Measurements from ENCODE around the gene SPRR2A. TPM values are rescaled to one million over a fixed set of nuclear protein-coding genes. Genes with fewer than 3 reads are reported as not detected.
"Not testable (repeated sequence)": the region's sequence is repeated elsewhere in the genome, so short reads cannot be mapped to it uniquely, and the experiment has no call there.

SPRR2A gene
- total RNA-seq (2014; rRNA removed; shearing (Covaris generic)), result not detected in 2 replicates

DNA sequence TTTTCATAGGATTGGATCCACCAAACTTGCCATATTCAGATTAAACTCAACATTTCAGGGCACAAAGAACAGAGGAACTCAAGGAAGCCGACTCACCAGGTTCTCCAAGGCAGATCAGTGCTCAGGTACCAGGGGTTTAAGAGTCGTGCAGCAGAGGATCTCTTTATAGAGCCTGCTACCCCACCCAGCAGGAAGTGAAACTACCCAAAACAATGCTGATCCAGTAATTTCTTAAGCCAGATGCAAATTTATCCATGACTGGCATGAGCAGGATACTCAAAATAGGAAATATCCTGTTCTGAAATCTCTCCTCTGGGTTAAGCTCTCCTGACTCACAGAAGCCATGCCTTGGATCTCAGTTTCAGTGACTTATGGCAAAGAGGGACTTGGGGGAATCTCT is at the start of gene SPRR2A:
TSS of gene SPRR2A (minus strand) at position 138 of the 400 bp plus-strand sequence. CDS start 777 bp downstream, outside the sequence.
- no peak for DNase-seq (ENCODE audit: low read depth)

DNA sequence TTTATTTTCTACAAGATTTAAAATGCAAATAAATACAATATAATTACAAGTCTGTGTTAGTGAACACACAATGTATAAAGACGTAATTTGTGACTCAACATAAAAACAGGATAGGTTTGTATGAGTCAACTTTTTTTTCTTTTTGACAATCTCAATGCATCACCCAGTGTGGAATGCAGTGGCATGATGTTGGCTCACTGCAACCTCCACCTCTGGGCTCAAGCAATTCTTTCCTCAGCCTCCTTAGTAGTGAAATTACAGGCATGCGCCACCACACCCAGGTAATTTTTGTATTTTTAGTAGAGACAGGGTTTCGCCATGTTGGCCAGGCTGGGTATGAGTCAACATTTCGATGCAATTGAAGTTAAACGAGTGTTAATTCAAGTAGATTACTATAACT is 42.9 kb upstream of the SPRR2A start:
- DNase-seq (ENCODE audit: low read depth), result peak; percentile 46

DNA sequence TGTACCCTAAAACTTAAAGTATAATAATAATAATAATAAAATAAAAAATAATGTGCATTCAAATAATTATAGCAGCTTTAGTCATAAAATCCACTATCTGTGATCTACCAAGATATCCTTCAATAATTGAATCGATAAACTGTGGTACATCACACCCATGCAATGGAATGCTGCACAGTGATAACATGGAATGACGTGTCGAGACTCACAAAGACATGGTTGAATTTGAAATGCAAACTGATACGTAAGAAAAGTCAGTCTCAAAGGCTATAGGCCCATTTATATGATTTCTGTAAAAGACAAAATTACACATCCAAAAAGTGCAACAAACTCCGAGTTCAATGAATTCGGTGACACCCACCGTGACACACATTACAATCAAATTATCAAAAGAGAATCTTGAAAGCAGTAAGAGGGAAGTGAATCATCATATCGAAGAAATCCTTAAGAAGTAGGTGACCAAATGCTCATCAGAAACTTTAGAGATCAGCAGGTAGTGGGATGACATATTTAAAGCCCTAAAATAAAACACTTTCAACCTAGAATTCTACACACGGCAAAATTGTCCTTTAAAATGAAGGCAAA is 42.2 kb upstream of the SPRR2A start:
- DNase-seq (ENCODE audit: low read depth), result no peak

DNA sequence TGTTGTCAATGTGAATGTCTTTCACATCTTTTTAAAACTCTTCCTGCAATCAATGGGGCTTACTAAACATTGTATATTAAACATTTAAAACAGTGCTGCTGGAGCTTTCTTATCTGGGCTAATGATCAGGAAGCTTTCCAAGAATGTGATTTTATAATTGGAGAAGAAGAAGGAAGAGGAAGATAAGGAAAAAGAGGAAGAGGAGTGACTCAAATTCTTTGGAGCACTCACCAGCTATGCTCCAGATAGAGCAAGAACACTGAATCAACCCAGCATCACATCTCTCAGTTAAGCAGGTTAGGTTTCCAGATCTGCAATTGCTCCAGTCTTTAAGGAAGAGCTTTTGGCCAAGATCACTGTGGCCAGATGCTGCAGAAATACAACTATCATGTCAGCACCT is 38.5 kb upstream of the SPRR2A start:
- DNase-seq (ENCODE audit: low read depth), result no peak

DNA sequence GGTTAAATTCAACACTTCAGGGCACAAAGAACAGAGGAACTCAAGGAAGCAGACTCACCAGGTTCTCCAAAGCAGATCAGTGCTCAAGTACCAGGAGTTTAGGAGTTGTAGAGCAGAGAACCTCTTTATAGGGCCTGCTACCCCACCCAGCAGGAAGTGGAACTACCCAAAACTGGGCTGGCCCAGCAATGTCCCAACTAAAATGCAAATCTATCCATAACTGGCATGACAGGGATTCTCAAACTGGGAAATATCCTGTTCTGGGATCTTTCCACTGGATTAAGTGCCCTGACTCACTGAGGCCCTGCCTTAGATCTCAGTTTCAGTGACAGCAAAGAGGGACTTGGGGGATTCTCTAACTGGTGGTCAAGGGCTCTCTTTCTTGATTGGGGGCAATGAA is 37.1 kb upstream of the SPRR2A start, which contains the start of gene SPRR2E:
TSS of gene SPRR2E (minus strand) at position 101 of the 400 bp plus-strand sequence. CDS start 775 bp downstream, outside the sequence.
- no peak for DNase-seq (ENCODE audit: low read depth)

DNA sequence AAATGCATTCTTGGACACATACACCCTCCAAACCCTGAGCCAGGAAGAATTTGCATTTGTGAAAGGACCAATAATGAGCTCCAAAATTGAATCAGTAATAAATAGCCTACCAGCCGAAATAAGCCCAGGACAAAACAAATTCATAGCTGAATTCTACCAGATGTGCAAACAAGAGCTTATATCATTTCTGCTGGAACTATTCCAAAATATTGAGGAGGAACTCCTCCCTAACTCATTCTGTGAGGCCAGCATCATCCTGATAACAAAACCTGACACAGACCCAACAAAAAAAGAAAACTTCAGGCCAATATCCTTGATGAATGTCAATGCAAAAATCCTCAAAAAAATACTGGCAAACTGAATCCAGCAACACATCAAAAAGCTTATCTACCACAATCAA is 30.3 kb upstream of the SPRR2A start:
- DNase-seq (ENCODE audit: low read depth), result no peak

DNA sequence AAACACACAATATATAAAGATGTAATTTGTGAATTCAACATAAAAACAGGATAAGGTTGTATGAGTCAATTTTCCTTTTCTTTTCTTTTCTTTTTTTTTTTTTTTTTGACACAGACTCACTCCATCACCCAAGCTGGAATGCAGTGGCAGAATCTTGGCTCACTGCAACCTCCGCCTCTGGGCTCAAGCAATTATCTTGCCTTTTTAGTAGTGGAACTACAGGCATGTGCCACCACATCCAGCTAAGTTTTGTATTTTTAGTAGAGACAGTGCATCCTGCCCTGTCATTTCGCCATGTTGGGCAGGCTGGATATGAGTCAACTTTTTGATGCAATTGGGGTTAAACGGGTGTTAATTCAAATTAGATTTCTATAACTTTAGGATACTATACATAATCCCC is 24.4 kb upstream of the SPRR2A start:
- DNase-seq (ENCODE audit: low read depth), result peak; percentile 36

DNA sequence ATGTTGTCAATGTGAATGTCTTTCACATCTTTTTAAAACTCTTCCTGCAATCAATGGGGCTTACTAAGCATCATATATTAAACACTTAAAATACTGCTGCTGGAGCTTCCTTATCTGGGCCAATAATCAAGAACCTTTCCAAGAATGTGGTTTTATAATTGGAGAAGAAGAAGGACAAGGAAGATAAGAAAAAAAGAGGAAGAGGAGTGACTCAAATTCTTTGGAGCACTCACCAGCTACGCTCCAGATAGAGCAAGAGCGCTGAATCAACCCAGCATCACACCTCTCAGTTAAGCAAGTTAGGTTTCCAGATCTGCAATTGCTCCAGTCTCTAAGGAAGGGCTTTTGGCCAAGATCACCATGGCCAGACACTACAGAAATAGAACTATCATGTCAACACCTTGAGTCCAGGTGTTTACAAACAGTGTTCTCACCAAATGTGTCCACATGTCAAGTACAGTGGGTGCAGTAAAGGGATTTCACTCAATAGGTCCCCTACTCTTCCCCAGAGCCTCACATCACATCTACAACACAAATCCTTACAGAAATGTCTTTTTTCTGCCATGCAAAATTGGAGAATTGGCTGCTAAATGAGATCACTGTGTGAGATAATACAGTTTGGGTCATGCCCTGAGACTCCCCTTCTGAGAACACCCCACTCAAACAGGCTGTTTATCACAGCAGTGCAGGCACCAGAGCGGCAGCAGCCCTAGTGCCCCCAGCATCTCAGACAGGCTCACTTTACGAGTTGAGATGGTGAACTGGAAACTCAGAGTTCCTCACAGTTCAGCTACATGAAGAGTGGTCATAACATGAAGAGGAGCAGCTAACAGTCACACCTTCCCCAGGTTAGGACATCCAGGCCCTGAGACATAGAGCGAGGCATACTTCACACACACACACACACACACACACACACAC is 15.8 kb upstream of the SPRR2A start:
- DNase-seq (ENCODE audit: low read depth), result no peak

DNA sequence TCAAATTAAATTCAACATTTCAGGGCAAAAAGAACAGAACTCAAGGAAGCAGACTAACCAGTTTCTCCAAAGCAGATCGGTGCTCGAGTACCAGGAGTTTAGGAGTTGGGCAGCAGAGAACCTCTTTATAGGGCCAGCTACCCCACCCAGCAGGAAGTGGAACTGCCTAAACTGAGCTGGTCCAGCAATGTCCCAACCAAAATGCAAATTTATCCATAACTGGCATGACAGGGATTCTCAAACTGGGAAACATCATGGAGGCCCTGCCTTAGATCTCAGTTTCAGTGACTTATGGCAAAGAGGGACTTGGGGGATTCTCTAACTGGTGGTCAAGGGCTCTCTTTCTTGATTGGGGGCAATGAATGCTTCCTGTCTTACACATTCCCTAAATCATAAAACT is 14.2 kb upstream of the SPRR2A start, which contains the start of gene SPRR2B:
TSS of gene SPRR2B (minus strand) at position 101 of the 400 bp plus-strand sequence. CDS start 772 bp downstream, outside the sequence.
- DNase-seq (ENCODE audit: low read depth), result no peak

DNA sequence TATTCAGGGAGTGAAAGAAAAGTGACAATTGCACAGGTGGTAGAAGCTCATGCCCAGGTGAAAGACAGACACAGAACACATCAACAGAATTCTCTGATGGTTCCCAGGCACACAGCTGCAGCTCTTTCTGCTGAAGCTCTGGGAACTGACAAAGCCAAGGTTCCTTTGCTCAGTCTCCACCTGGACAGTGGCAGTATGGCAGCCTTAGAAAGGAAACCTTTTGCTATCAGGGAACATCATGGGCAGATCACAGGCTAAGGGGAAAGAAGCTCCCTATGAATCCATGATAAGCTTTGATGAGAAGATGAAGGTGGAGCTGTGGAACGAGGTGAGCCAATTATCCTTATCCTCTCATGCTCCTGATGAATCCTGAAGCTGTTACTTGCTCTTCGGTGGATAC is 12.9 kb upstream of the SPRR2A start:
- DNase-seq (ENCODE audit: low read depth), result no peak

DNA sequence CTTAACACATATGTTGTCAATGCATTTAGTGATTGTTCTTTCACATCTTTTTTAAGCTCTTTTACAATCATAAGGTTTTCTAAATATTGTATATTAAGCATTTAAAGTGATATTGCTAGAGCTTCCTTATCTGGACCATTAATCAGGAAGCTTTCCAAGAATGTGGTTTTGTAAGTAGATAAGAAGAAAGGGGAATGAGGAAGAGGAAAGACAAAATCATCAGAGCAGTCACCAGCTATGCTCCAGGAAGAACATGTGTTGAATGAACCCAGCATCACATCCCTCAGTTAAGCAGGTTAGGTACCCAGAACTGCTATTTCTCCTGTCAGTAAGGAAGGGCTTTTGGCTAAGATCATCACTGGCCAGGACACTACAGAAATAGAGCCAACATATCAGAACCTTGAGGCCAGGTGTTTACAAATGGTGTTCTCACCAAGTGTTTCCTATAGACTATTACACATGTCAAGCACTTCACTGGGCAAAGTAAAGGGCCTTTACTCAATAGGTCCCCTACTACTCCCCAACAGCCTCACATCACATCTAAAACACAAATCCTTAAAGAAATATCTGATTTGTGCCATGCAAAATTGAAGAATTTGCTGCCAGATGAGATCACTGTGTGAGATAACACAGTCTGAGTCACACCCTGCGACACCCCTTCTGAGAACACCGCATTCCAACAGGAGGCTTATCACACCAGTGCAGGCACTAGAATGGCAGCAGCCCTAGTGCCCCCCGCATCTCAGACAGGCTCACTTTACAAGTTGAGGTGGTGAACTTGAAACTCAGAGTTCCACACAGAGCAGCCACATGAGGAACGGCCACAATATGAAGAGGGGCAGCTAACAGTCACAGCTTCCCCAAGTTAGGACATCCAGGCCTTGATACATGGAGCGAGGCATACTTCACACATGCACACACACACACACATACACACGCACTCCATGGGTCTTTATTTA is 1.8 kb upstream of the SPRR2A start:
- DNase-seq (ENCODE audit: low read depth), result peak; percentile 1

DNA sequence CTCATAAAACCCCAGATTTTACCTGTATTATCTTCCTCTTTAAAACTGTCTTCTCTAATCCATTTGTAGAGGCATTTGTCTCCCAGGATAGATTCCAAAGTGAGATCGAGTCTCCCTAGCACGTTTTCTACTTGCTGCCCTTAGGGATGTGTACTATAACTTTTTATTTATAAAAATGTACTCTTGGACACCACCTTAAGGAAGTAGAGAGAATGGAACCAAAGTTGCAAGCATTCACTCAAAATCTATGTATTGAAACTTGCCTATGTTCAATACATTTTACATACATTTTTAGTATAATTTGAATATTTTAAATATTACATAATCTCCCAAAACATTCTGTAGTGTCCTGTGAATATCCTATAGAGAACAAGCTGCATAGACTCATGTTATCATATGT is 842 bp upstream of the SPRR2A start:
- no peak for DNase-seq (ENCODE audit: low read depth)

DNA sequence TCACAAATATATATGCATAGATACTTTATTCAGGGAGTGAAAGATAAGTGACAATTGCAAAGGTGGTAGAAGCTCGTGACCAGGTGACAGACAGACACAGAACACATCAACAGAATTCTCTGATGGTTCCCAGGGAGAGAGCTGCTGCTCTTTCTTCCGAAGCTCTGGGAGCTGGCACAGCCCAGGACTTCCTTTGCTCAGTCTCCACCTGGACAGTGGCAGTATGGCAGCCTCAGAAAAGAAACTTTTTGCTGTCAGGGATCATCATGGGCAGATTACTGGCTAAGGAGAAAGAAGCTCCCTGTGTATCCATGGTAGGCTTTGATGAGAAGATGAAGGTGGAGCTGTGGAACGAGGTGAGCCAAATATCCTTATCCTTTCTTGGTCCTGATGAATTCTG is 1.2 kb downstream of the SPRR2A start:
- not testable (repeated sequence) for DNase-seq (ENCODE audit: low read depth)

DNA sequence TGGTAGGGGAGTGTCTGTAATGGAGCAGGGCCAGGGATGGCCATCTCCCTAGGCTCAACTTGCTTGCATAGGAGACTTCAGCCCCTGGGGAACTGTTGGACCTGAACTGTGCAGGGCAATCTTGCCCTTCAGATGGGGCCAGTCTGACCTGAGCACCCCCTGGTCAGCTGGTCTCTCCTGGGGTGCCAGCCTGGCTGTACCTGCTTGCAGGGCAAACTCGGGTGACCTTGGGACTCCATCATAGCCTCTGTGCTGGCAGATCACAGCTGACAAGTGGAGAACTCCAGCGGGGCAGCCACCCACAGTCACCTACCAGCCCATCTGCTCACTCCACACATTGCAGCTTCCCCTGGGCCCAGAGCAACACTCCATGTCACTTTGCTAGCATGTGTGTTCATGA is 8.1 kb downstream of the SPRR2A start:
- no peak for DNase-seq (ENCODE audit: low read depth)

DNA sequence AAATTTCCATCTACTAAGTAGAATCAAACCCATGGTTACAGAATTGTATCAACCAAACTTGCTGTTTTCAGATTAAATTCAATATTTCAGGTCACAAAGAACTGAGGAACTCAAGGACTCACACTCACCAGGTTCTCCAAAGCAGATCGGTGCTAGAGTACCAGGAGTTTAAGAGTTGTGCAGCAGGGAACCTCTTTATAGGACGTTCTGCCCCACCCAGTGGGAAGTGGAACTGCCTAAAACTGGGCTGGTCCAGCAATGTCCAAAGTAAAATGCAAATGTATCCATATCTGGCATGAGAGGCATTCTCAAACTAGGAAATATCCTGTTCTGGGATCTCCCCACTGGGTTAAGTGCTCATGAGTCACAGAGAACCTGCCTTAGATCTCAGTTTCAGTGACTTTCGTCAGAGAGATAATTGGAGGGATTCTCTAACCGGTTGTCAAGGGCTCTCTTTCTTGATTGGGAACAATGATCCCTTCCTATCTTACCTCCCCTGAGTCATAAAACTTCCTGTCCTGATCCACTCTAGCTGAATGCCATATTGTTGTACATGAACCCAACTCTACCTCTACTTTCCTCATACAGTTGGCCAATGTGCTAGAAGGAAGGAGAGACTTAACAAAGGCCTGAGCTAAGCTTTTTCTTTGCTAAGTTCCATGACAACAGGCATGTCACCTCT is 16.2 kb downstream of the SPRR2A start, which contains the start of gene SPRR2D:
TSS of gene SPRR2D (minus strand) at position 171 of the 682 bp plus-strand sequence. CDS start 774 bp downstream, outside the sequence.
- no peak for DNase-seq (ENCODE audit: low read depth)

DNA sequence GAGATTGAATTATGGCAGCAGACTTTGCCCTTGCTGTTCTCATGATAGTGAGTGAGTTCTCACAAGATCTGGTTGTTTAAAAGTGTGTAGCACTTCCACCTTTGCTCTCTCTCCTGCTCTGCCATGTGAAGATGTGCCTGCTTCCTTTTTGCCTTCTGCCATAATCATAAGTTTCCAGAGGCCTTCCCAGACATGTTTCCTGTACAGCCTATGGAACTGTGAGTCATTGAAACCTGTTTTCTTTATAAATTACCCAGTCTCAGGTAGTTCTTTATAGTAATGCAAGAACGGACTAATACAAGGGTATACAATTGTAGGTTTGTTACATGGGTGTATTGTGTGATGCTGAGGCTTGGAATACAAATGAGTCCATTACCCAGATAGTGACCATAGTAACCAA is 22.1 kb downstream of the SPRR2A start:
- no peak for DNase-seq (ENCODE audit: low read depth)

DNA sequence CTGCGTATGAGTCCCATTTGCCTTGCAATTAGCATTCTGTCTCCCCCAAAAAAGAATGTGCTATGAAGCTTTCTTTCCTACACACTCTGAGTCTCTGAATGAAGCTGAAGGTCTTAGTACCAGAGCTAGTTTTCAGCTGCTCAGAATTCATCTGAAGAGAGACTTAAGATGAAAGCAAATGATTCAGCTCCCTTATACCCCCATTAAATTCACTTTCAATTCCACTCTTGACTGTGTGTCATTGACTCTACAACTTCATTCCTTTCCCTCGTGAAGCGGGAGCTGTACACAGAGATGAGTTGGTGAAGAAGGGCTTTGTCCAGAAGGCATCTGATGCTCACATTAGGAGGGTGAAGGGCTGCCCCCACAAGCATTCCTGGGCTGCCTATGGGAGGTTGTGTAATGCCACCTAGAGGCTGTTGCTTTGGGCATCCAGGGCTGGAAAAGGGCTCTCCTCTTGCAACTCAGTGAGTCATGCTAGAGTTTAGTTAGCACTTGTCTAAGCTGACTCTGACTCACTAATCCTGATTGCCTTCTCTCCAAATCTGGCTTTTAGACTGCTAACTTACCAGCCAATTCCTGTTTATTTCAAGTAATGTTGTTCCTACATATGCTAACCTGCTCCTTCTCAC is 24.5 kb downstream of the SPRR2A start:
- peak; percentile 66 for DNase-seq (ENCODE audit: low read depth)

DNA sequence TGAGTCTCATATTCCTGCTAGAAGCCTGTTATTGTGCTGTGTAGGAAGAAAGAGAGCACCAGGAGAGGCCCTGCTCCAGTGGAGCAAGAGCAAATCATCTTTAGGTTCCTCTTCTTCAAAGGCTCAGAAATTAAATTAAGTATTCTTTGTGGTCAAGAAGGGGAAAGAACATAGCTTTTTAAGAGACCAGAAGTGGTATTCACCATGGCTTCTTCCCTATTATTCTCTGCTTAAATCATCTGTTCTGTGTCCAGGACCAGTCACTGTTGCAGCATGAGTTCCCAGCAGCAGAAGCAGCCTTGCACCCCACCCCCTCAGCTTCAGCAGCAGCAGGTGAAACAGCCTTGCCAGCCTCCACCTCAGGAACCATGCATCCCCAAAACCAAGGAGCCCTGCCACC is 25.2 kb downstream of the SPRR2A start:
- no peak for DNase-seq (ENCODE audit: low read depth)

DNA sequence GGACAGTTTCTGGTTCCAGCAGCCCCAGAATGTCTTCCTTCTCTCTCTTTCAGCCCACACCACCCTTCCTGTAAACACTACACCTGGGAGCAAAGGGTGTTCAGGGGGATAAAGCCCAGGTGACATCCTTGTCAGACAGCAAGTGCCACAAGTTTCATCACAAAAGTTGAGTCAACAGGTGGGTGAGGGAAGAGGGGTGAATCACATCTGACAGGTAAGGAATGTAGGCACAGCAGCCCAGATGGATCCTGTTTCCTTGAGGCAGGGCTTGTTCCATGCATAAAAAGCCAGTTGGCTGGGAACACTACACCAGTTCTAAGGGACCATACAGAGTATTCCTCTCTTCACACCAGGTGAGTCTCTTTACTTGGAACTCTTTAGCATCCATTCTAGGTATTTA is 26.4 kb downstream of the SPRR2A start, which contains the start of gene SPRR1B:
TSS of gene SPRR1B (plus strand) at position 309 of the 400 bp plus-strand sequence. CDS start 1,143 bp downstream, outside the sequence.
- DNase-seq (ENCODE audit: low read depth), result no peak

DNA sequence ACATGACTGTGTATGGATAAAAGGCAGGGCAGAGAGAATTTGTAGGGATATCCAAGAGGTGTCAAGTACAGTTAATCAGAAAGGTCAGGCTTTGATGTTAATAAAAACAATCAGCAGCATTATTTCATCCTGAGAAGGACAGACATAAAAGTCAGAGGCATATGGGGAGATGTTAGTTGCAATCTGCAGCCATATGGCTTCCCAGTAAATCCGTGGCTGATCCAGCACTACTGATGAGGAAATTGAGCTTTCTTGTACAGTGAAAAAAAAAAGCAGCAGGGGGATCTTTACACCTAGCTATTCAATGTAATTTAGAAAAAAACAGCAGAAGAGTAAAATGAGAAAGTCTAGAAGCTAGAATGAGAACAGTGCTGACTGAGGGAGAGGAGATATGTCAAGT is 28.5 kb downstream of the SPRR2A start:
- DNase-seq (ENCODE audit: low read depth), result no peak

Data from RPMI7951 (cell line).